Stimulated activated CD8-positive, alpha-beta memory T cell treated with anti-CD3 and anti-CD28 coated beads, Interleukin-7, amount 100 ng/mL, for 1 hour (primary cell): ENCODE results near the gene SYNGAP1.
A peak's percentile ranks its signal among the peaks of the same experiment; 100 is the strongest.

Experiments
- DNase-seq, 2 donors: peaks; one replicate each; pipeline ENCODE4 v3.0.0-alpha.2; 2020; ENCODE audit warnings: low read depth in 2 of 2

SYNGAP1 gene

GRCh38 chr6:33438978-33439594 is 19.2 kb downstream of the SYNGAP1 start:
- DNase-seq, result no peak

GRCh38 chr6:33439956-33440648 is 20.2 kb downstream of the SYNGAP1 start:
- DNase-seq, result no peak

GRCh38 chr6:33440649-33441309 is 20.9 kb downstream of the SYNGAP1 start:
- DNase-seq, result no peak

- DNase-seq, result no peak
Measured at GRCh38 chr6:33441457-33441856, 21.6 kb downstream of the SYNGAP1 start.

- no peak for DNase-seq
Measured at GRCh38 chr6:33442283-33442682, 22.4 kb downstream of the SYNGAP1 start.

GRCh38 chr6:33443025-33443424 is 23.2 kb downstream of the SYNGAP1 start:
- no peak for DNase-seq

GRCh38 chr6:33443619-33444504 is 24.0 kb downstream of the SYNGAP1 start:
- no peak for DNase-seq

GRCh38 chr6:33445119-33445603 is 25.3 kb downstream of the SYNGAP1 start:
- DNase-seq, result no peak

- DNase-seq, result no peak
Measured at GRCh38 chr6:33446356-33446755, 26.5 kb downstream of the SYNGAP1 start.

GRCh38 chr6:33450434-33450833 is 30.6 kb downstream of the SYNGAP1 start:
- DNase-seq, result no peak

- no peak for DNase-seq
Measured at GRCh38 chr6:33451606-33452005, 31.7 kb downstream of the SYNGAP1 start.

- DNase-seq, result no peak
Measured at GRCh38 chr6:33452496-33452895, 32.6 kb downstream of the SYNGAP1 start.

- no peak for DNase-seq
Measured at GRCh38 chr6:33453393-33454008, 33.6 kb downstream of the SYNGAP1 start.

- peak; percentile 81 to 85 for DNase-seq
Measured at GRCh38 chr6:33454009-33454946, 34.4 kb downstream of the SYNGAP1 start, which contains the start of gene ZBTB9. Gene ZBTB9 (plus strand): TSS chr6:33454576. CDS start chr6:33455101, 525 bp downstream.

GRCh38 chr6:33455051-33455450 is 35.2 kb downstream of the SYNGAP1 start:
- DNase-seq, result no peak

- no peak for DNase-seq
Measured at GRCh38 chr6:33456156-33456555, 36.3 kb downstream of the SYNGAP1 start.

- no peak for DNase-seq
Measured at GRCh38 chr6:33458676-33459075, 38.8 kb downstream of the SYNGAP1 start.

- DNase-seq, result no peak
Measured at GRCh38 chr6:33459226-33459625, 39.4 kb downstream of the SYNGAP1 start.

- no peak for DNase-seq
Measured at GRCh38 chr6:33466075-33466735, 46.3 kb downstream of the SYNGAP1 start.

- no peak for DNase-seq
Measured at GRCh38 chr6:33467091-33467490, 47.2 kb downstream of the SYNGAP1 start.
